B cell (primary cell): ENCODE data around the gene ECHDC1. TPM values are rescaled to one million over a fixed set of nuclear protein-coding genes. Genes with fewer than 3 reads are reported as not detected.

Experiments
- ATAC-seq: fragments of 200-7000 bp; cut with Tn5 transposase; one replicate; pipeline ENCODE4 v1.10.0; 2021; ENCODE audit warnings: low read depth, mild to moderate bottlenecking, moderate number of reproducible peaks, moderate library complexity
- CTCF ChIA-PET: fragments of 350-600 bp; sonication (Branson Sonifier 250); formaldehyde crosslinking; loops from one replicate; lab custom pipeline; 2021; ENCODE audit warnings: antibody characterized with exemption, inconsistent platforms; lab: Charles Lee
- POLR2A ChIA-PET: fragments of 350-600 bp; sonication (Branson Sonifier 250); formaldehyde crosslinking; loops from one replicate; lab custom pipeline; 2021; ENCODE audit warnings: antibody characterized with exemption; lab: Charles Lee
- DNase-seq: peaks from one replicate; pipeline ENCODE4 v3.0.0; 2013
- H2AFZ ChIP-seq: 2 replicates; pipeline ENCODE4 v1.6.1; 2012; ENCODE audit warnings: mild to moderate bottlenecking, low read depth, low read length; ENCODE audit not compliant: insufficient read depth, poor library complexity, severe bottlenecking
- H3K27ac ChIP-seq, 2 donors: 1 replicate in 1 of 2; 2 replicates in 1 of 2; pipeline ENCODE4 v1.5.1; 2012 to 2013; ENCODE audit warnings: low read length in 2 of 2, mild to moderate bottlenecking in 2 of 2, moderate library complexity in 1 of 2
- H3K27me3 ChIP-seq, 4 experiments: fragments of 200-600 bp in 1 of 4; sonication (generic) in 1 of 4; replicated peaks in 1 of 4; 1 replicate in 2 of 4; 2 replicates in 2 of 4; pipeline versions ENCODE4 v1.6.1 to v1.7.0; 2013 to 2016; ENCODE audit warnings: low read length in 3 of 4, mild to moderate bottlenecking in 2 of 4, mixed read lengths in 1 of 4, moderate library complexity in 1 of 4; ENCODE audit not compliant: insufficient read depth in 4 of 4, control insufficient read depth in 3 of 4; ENCODE audit errors: control extremely low read depth in 1 of 4
- H3K36me3 ChIP-seq, 2 experiments: replicated peaks in 1 of 2; 1 replicate in 1 of 2; 2 replicates in 1 of 2; pipeline versions ENCODE4 v1.6.1 to v1.7.1; 2013; ENCODE audit warnings: low read length in 1 of 2; ENCODE audit not compliant: insufficient read depth in 2 of 2, control insufficient read depth in 1 of 2; ENCODE audit errors: control extremely low read depth in 1 of 2, extremely low read depth in 1 of 2
- H3K4me1 ChIP-seq, 2 donors: fragments of 200-600 bp in 1 of 2; sonication (generic) in 1 of 2; 1 replicate in 1 of 2; 2 replicates in 1 of 2; pipeline versions ENCODE4 v1.5.1 to v1.6.1; 2013 to 2017; ENCODE audit warnings: low read length in 2 of 2; ENCODE audit not compliant: control insufficient read depth in 2 of 2, insufficient read depth in 2 of 2
- H3K4me2 ChIP-seq: replicated peaks from 2 replicates; pipeline ENCODE3; 2012; ENCODE audit warnings: mild to moderate bottlenecking, low read depth, low read length; ENCODE audit not compliant: poor library complexity, severe bottlenecking
- H3K4me3 ChIP-seq, 5 experiments: fragments of 200-600 bp in 1 of 5; sonication (generic) in 1 of 5; 1 replicate in 3 of 5; 2 replicates in 2 of 5; pipeline versions ENCODE4 v1.5.1 to v1.7.0; 2011 to 2016; ENCODE audit warnings: low read length in 4 of 5, mild to moderate bottlenecking in 4 of 5, low read depth in 2 of 5, control low read depth in 1 of 5, moderate library complexity in 1 of 5; ENCODE audit not compliant: insufficient read depth in 1 of 5; ENCODE audit errors: control extremely low read depth in 1 of 5, extremely low read depth in 1 of 5
- H3K79me2 ChIP-seq: fragments of 200-600 bp; sonication (generic); one replicate; pipeline ENCODE4 v1.6.0; 2016; ENCODE audit warnings: low read length; ENCODE audit not compliant: control insufficient read depth, insufficient read depth
- H3K9ac ChIP-seq: fragments of 200-600 bp; sonication (generic); 2 replicates; pipeline ENCODE4 v1.6.1; 2017; ENCODE audit warnings: mild to moderate bottlenecking, low read length, moderate library complexity
- H3K9me3 ChIP-seq, 3 donors: one replicate each; pipeline versions ENCODE4 v1.6.1 to v1.7.1; 2013; ENCODE audit warnings: low read length in 2 of 3; ENCODE audit not compliant: control insufficient read depth in 2 of 3, insufficient read depth in 1 of 3; ENCODE audit errors: control extremely low read depth in 1 of 3
- H4K20me1 ChIP-seq: 2 replicates; pipeline ENCODE4 v1.6.0; 2012; ENCODE audit warnings: mild to moderate bottlenecking, low read length; ENCODE audit not compliant: insufficient read depth, control insufficient read depth, poor library complexity, severe bottlenecking
- H3K27ac Mint-ChIP-seq: one replicate; pipeline ENCODE4 v1.8.0; 2021; ENCODE audit warnings: mixed read lengths
- H3K27me3 Mint-ChIP-seq: one replicate; pipeline ENCODE4 v1.8.0; 2021; ENCODE audit warnings: mixed read lengths
- H3K4me1 Mint-ChIP-seq: one replicate; pipeline ENCODE4 v1.8.0; 2021; ENCODE audit warnings: mixed read lengths
- H3K4me3 Mint-ChIP-seq: one replicate; pipeline ENCODE4 v1.8.0; 2021; ENCODE audit warnings: mixed read lengths
- H3K9me3 Mint-ChIP-seq: one replicate; pipeline ENCODE4 v1.8.0; 2022; ENCODE audit warnings: mixed read lengths; ENCODE audit not compliant: insufficient read depth
- CTCF ChIP-seq: fragments of 200-600 bp; IDR thresholded peaks from one replicate; pipeline ENCODE4 v1.8.0; 2022; ENCODE audit warnings: antibody characterized with exemption, mild to moderate bottlenecking
- EZH2 ChIP-seq: IDR thresholded peaks from 2 replicates; pipeline ENCODE4 v1.6.1; 2012; ENCODE audit warnings: borderline replicate concordance, low read depth, mild to moderate bottlenecking, moderate library complexity, low read length; ENCODE audit not compliant: insufficient read depth, poor library complexity, severe bottlenecking
- WGBS: methylation state at CpG from one replicate; pipeline ENCODE4 v1.1.5; 2013; ENCODE audit warnings: missing lambda C conversion rate; ENCODE audit not compliant: insufficient coverage; 5-methylcytosine and 5-hydroxymethylcytosine counted together
- intact Hi-C: fragments of 100-400 bp; cut with micrococcal nuclease; formaldehyde crosslinking; loops from one replicate; pipeline ENCODE4 v1.10.0; 2022
- polyA plus RNA-seq: library from polyadenylated mRNA; depleted of rRNA; stranded (reverse); fragments of >200 nt; gene quantifications from 2 replicates; pipeline ENCODE4 v1.2.3, GENCODE V29; 2012
- total RNA-seq, 2 donors: library from RNA; stranded (reverse); fragments of 120-200 nt in 1 of 2; gene quantifications; 1 replicate in 1 of 2; 2 replicates in 1 of 2; pipeline versions ENCODE4 v1.2.3 to v1.2.4, GENCODE V29; 2013 to 2022

Gene ECHDC1
- total and polyA plus RNA-seq, 2 donors (not counting 1 experiment from before 2014, with no cell fraction given): 26.9 to 60.0 TPM

GRCh38 chr6:127392301-127392700 lies 48.9 kb upstream of the ECHDC1 start:
- intact Hi-C loops: no loop called here
- WGBS: no CpG with 5 or more reads among the region's 1 CpG
- Histone ChIP-seq H3K9ac (no peak overlapping the region), H3K79me2 (no peaks in the 10 kb centered on the region), H3K4me3 (no peak overlapping the region), H3K4me2 (no peak overlapping the region), H4K20me1 (no peaks in the 10 kb centered on the region), H3K27ac (no peak overlapping the region), H3K9me3 (no peaks in the 10 kb centered on the region), H2AFZ (no peak overlapping the region), H3K27me3 (no peaks in the 10 kb centered on the region), H3K4me1 (no peaks in the 10 kb centered on the region), H3K36me3 (no peaks in the 10 kb centered on the region)
- no peaks in the 10 kb centered on the region for H3K4me1 Mint-ChIP-seq
- ATAC-seq: no peak
- TF ChIP-seq CTCF (no peak), EZH2 (no peak)
- H3K9me3 Mint-ChIP-seq: no peaks in the 10 kb centered on the region
- H3K4me3 Mint-ChIP-seq: no peak overlapping the region
- ChIA-PET CTCF (no interaction called here), POLR2A (no interaction called here)
- no peak for DNase-seq
- no peak overlapping the region for H3K27ac Mint-ChIP-seq
- peaks cover 5% of the 10 kb centered on the region for H3K27me3 Mint-ChIP-seq

GRCh38 chr6:127391094-127391953 lies 47.9 kb upstream of the ECHDC1 start:
- H3K4me3 Mint-ChIP-seq: no peak overlapping the region
- H3K27me3 Mint-ChIP-seq: peaks cover 5% of the 10 kb centered on the region
- ChIA-PET CTCF (no interaction called here), POLR2A (no interaction called here)
- Histone ChIP-seq H4K20me1 (no peaks in the 10 kb centered on the region), H3K9ac (no peak overlapping the region), H3K4me1 (no peaks in the 10 kb centered on the region), H3K36me3 (no peaks in the 10 kb centered on the region), H3K9me3 (no peaks in the 10 kb centered on the region), H3K4me2 (no peak overlapping the region), H3K4me3 (no peak overlapping the region), H2AFZ (no peak overlapping the region), H3K27me3 (no peaks in the 10 kb centered on the region), H3K79me2 (no peaks in the 10 kb centered on the region), H3K27ac (no peak overlapping the region)
- no peak overlapping the region for H3K27ac Mint-ChIP-seq
- WGBS: no CpG with 5 or more reads among the region's 5 CpGs
- TF ChIP-seq CTCF (no peak), EZH2 (no peak)
- intact Hi-C loops: no loop called here
- no peak for ATAC-seq
- H3K9me3 Mint-ChIP-seq: no peaks in the 10 kb centered on the region
- H3K4me1 Mint-ChIP-seq: no peaks in the 10 kb centered on the region
- DNase-seq: no peak
